Neuron (in vitro differentiated cells): ENCODE results near the gene LRP5.

Experiments
- H2AFZ ChIP-seq: one replicate; pipeline ENCODE4 v1.6.1; 2013; ENCODE audit warnings: low read depth, mild to moderate bottlenecking, inconsistent platforms, low read length, moderate library complexity
- H3K27me3 ChIP-seq: one replicate; pipeline ENCODE4 v1.6.1; 2013; ENCODE audit warnings: low read length; ENCODE audit not compliant: insufficient read depth
- H3K36me3 ChIP-seq: one replicate; pipeline ENCODE4 v1.6.1; 2013; ENCODE audit warnings: low read length; ENCODE audit not compliant: insufficient read depth
- H3K4me1 ChIP-seq: one replicate; pipeline ENCODE4 v1.6.1; 2013; ENCODE audit warnings: low read length; ENCODE audit not compliant: insufficient read depth
- H3K4me3 ChIP-seq: 2 replicates; pipeline ENCODE4 v1.5.1; 2013; ENCODE audit warnings: mild to moderate bottlenecking, low read length, moderate library complexity
- H3K9me3 ChIP-seq: one replicate; pipeline ENCODE4 v1.6.1; 2013; ENCODE audit warnings: low read length

LRP5 gene

GRCh38 chr11:68371171-68372041, 59.0 kb downstream of the LRP5 start:
- H3K9me3 ChIP-seq = peaks cover 3% of the 10 kb centered on the region
- no peak overlapping the region for H2AFZ ChIP-seq
- no peak overlapping the region for H3K4me3 ChIP-seq
- peaks cover 28% of the 10 kb centered on the region for H3K4me1 ChIP-seq
- no peaks in the 10 kb centered on the region for H3K27me3 ChIP-seq
- peaks cover 10% of the 10 kb centered on the region for H3K36me3 ChIP-seq

DNA sequence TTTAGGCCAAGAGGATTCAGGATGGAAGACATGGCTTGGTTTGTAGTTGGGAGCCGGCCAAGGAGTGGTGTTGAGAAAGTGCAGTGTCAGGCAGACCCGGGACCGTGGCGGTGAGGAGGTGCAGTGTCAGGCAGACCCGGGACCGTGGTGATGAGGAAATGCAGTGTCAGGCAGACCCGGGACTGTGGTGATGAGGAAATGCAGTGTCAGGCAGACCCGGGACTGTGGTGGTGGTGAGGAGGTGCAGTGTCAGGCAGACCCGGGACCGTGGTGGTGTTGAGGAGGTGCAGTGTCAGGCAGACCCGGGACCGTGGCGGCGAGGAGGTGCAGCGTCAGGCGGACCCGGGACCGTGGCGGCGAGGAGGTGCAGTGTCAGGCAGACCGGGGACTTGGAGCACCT, 59.7 kb downstream of the LRP5 start:
- Histone ChIP-seq H3K27me3 (no peaks in the 10 kb centered on the region), H3K36me3 (peaks cover 7% of the 10 kb centered on the region), H3K4me1 (peaks cover 28% of the 10 kb centered on the region), H3K9me3 (peaks cover 3% of the 10 kb centered on the region), H2AFZ (no peak overlapping the region), H3K4me3 (no peak overlapping the region)

DNA sequence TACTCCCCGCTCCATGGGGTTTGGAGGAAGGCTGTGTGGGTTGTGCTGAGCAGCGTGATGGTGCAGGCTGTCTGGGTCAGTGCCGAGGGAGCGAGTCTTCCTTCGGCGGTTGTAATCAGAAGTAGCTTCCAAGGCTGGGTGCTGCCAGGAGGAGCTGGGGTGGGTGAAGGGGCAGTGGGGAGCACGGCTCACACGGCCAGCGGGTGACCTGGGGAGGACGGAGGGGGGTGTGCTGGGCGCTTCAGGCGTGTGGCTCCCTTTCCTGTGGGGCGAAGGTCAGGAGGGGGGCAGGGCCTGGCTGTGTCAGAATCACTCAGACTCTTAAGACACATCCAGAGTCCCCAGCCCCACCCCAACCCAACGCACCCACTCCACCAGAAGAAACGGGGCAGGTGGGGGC, 60.2 kb downstream of the LRP5 start:
- peaks cover 28% of the 10 kb centered on the region for H3K4me1 ChIP-seq
- no peak overlapping the region for H3K4me3 ChIP-seq
- H3K27me3 ChIP-seq = no peaks in the 10 kb centered on the region
- H2AFZ ChIP-seq = no peak overlapping the region
- peaks cover 3% of the 10 kb centered on the region for H3K36me3 ChIP-seq
- H3K9me3 ChIP-seq = peaks cover 3% of the 10 kb centered on the region

DNA sequence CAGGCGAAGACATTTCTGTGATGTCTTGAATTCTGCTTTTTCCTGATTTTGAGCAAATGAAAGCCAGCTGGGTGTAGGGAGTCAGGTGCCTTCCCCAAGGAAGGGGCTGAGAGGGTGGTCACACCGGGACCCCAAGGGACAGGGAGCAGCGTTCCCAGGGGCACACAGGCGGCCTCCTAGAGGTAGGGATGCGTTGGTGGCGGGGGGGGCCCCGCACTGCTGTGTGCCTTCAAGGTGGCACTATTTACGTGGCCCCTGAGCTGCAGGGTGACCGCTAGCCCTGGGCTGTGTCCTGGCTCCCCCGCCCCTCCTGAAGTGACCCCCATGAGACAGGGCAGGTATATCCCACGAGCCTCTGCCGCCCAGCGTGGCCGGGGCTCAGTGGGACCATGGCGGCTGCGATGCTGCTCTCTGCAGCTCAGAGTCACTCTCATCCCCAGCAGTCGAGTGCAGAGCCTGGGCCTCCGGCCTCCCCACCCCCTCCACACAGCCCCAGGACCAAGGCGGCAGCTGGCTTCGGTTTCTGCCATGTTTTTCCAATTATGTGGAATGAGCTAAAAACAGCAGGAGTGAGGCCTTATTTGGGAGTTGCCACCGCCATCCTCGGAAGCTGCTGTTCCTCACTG, 60.9 kb downstream of the LRP5 start:
- Histone ChIP-seq H3K4me3 (no peak overlapping the region), H3K27me3 (no peaks in the 10 kb centered on the region), H3K9me3 (peaks cover 3% of the 10 kb centered on the region), H2AFZ (no peak overlapping the region), H3K36me3 (peaks cover 3% of the 10 kb centered on the region), H3K4me1 (peaks cover 28% of the 10 kb centered on the region)

- H3K9me3 ChIP-seq = peaks cover 3% of the 10 kb centered on the region
- H3K4me1 ChIP-seq = peaks cover 28% of the 10 kb centered on the region
- H3K4me3 ChIP-seq = no peak overlapping the region
- peaks cover 3% of the 10 kb centered on the region for H3K36me3 ChIP-seq
- no peak overlapping the region for H2AFZ ChIP-seq
- H3K27me3 ChIP-seq = no peaks in the 10 kb centered on the region
Measured at GRCh38 chr11:68373815-68374501, 61.6 kb downstream of the LRP5 start.

- Histone ChIP-seq H3K9me3 (peaks cover 3% of the 10 kb centered on the region), H3K4me3 (no peak overlapping the region), H3K4me1 (peaks cover 28% of the 10 kb centered on the region), H3K27me3 (no peaks in the 10 kb centered on the region), H3K36me3 (peaks cover 3% of the 10 kb centered on the region), H2AFZ (no peak overlapping the region)
Measured at GRCh38 chr11:68374531-68374930, 62.1 kb downstream of the LRP5 start.

DNA sequence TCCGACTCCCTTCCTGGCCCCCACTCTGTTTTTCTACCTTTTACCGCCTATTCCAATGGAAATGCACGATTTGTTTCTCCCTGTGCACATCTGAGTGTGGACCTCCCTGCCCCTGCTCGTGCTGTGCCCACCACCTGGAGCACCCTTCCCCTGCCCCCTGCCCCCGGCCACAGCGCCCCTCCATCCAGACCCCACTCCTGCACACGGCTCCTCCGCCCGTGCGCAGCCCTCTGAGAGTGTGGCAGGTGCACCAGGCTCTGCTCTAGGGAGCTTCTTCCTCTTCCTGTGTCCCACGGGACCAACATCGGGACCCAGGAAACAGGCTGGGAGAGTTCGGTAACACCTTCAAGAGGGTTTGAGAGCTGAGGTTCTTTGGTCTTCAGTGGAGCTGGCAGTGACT, 62.9 kb downstream of the LRP5 start:
- H3K27me3 ChIP-seq = no peaks in the 10 kb centered on the region
- H3K4me3 ChIP-seq = no peak overlapping the region
- H2AFZ ChIP-seq = no peak overlapping the region
- peaks cover 32% of the 10 kb centered on the region for H3K4me1 ChIP-seq
- peaks cover 3% of the 10 kb centered on the region for H3K9me3 ChIP-seq
- peaks cover 3% of the 10 kb centered on the region for H3K36me3 ChIP-seq

- H2AFZ ChIP-seq = no peak overlapping the region
- H3K4me1 ChIP-seq = peaks cover 37% of the 10 kb centered on the region
- H3K27me3 ChIP-seq = no peaks in the 10 kb centered on the region
- peaks cover 3% of the 10 kb centered on the region for H3K9me3 ChIP-seq
- H3K36me3 ChIP-seq = peaks cover 3% of the 10 kb centered on the region
- no peak overlapping the region for H3K4me3 ChIP-seq
Measured at GRCh38 chr11:68375766-68376165, 63.4 kb downstream of the LRP5 start.

GRCh38 chr11:68377389-68377795, 65.0 kb downstream of the LRP5 start:
- H3K9me3 ChIP-seq = no peaks in the 10 kb centered on the region
- H2AFZ ChIP-seq = no peak overlapping the region
- H3K27me3 ChIP-seq = no peaks in the 10 kb centered on the region
- peaks cover 41% of the 10 kb centered on the region for H3K4me1 ChIP-seq
- no peak overlapping the region for H3K4me3 ChIP-seq
- H3K36me3 ChIP-seq = no peaks in the 10 kb centered on the region

- H3K36me3 ChIP-seq = no peaks in the 10 kb centered on the region
- no peak overlapping the region for H3K4me3 ChIP-seq
- no peak overlapping the region for H2AFZ ChIP-seq
- H3K9me3 ChIP-seq = no peaks in the 10 kb centered on the region
- H3K4me1 ChIP-seq = peaks cover 27% of the 10 kb centered on the region
- H3K27me3 ChIP-seq = no peaks in the 10 kb centered on the region
Measured at GRCh38 chr11:68379206-68379605, 66.8 kb downstream of the LRP5 start.

- H3K4me3 ChIP-seq = no peak overlapping the region
Measured at GRCh38 chr11:68380786-68381622, 68.6 kb downstream of the LRP5 start.

DNA sequence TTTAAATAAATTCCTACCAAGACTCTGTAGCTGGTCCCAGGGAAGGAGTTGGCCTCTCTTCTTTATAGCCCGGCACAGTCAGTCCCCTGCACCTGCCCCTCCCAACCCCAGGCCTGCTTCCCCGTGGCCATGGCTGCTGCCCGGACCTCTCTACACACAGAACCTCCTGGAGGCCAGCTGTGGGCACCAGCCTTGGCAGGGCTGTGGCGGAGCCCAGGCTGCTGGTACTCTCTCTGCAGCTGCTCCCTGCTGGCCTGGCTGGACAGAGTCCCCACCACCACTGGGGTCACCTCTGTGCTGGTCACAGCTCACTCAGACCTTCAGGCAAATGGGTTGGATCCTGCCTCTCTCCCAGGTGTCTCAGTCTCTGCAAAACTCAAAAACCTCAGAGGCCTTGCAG, 69.3 kb downstream of the LRP5 start:
- peaks cover 8% of the 10 kb centered on the region for H3K36me3 ChIP-seq
- H3K9me3 ChIP-seq = no peaks in the 10 kb centered on the region
- peaks cover 13% of the 10 kb centered on the region for H3K4me1 ChIP-seq
- H2AFZ ChIP-seq = no peak overlapping the region
- no peak overlapping the region for H3K4me3 ChIP-seq
- no peaks in the 10 kb centered on the region for H3K27me3 ChIP-seq

More at GRCh38 chr11:68380786-68381622, 68.6 kb downstream of the LRP5 start:
- H3K9me3 ChIP-seq = no peaks in the 10 kb centered on the region
- peaks cover under 1% of the 10 kb centered on the region for H3K36me3 ChIP-seq
- no peak overlapping the region for H2AFZ ChIP-seq
- H3K4me1 ChIP-seq = peaks cover 13% of the 10 kb centered on the region
- no peaks in the 10 kb centered on the region for H3K27me3 ChIP-seq
